GM18498 (cell line): ENCODE data around the gene FGD4.

Source experiments
- ATAC-seq: cut with Tn5 transposase; IDR thresholded peaks from one replicate; pipeline ENCODE4 v1.9.1; 2021; ENCODE audit warnings: mild to moderate bottlenecking, moderate library complexity; ENCODE audit not compliant: unreplicated experiment

Gene FGD4

DNA sequence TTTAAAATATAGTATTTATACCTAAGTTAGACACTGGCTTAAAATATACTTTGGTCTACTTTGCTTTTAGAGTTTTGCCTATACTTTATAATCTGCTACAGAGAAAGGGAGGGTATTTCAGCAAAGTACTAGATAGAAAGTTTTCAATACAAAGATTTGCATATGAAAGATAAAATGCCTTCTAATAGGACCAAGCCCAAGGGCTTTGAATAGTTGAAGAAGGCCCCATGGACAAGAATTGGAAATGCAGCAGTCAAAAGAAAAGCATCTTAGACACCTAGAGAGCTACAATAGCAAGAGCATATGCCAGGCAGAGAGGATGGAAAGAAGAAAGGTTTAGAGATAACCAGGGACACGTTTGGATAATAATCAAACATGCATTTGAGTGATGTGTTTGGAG, 196.7 kb downstream of the FGD4 start:
- no peak for ATAC-seq

DNA sequence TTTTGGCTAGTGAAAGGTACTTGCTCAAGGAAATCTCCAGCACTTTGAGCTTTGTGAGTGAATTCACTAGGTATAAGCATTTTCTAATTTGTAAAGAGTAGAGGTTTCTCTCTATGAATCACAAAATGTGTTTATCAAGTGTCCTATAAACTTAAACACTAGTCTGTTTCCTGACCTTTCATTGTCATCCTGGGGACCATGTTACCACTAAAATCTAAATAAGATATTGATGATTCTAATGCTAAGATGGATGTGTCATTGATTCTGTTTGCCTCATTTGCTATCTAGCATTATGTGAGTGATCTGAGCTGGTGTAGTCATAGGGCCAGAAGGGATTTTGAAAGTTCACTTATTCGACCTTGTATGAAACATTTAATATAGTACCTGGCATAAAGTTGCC, 199.3 kb downstream of the FGD4 start:
- ATAC-seq, result no peak

DNA sequence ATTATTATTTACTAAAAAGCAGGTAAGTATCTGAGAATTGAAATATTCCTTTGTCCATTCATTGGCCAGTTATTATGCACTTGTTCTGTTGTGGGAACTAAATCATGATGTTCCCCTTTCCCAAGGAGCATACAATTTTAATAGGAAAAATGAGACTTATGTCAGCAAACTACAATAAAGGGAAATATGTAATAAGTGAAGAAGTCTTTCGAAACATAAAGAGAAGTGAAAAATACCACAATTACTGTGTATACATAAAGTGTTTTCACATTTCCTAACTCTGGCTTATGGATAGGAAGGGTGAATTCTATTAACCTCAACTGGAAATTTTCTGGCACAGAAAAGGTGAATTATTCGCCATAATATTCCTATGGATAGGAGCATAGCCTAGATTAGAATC, 201.3 kb downstream of the FGD4 start:
- ATAC-seq, result no peak

DNA sequence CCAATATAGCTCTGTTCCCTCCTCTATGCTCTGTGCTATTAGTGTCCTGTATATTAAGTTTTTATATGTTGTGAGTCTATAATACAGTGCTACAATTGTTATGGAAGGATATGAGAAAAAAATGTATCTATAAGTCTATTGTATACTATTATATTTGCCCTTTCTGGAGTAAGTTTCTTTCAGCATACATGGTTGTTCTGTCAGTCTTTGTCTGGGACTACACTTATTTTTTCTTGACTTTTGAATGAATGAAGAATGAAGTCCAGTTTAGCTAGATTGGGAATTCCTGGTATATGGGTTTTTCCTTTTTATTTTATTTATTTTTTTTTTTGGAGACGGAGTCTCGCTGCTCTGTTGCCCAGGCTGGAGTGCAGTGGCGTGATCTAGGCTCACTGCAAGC, 203.7 kb downstream of the FGD4 start:
- ATAC-seq, result no peak

DNA sequence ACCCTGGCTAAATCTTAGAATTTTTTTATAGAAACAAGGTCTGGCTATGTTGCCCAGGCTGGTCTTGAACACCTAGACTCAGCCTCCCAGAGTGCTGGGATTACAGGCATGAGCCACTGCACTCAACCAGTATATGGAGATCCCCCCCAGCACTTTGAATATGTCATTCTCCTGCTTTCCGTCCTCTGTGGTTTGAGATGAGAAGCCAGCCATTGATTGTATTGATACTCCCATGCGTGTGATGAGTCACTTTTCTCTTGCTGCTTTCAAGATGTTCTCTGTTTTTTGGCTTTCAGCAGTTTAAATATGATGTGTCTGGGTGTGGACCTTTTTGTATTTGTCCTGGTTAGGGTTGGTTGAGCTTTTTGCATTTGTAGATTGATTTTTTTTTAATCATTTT, 204.5 kb downstream of the FGD4 start:
- peak; percentile 89 for ATAC-seq

DNA sequence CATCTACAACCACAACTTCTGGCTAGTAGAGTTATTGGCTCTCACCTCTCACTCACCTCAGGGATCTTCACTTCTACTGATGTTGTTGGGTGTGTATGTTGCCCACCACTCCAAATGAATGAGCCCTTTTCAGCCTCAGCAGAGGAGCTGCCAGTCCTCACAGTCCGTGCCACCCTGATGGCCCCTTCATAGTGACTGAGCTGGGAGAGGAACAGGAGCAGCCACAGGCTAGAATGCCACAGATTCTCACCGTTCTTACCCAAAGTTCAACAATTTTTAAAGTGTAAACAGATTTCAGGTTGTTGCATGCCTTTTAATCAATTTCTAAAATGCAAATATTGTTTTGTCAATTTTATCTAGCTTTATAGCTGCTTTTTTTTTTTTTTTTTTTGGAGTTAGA, 205.2 kb downstream of the FGD4 start:
- ATAC-seq, result no peak

DNA sequence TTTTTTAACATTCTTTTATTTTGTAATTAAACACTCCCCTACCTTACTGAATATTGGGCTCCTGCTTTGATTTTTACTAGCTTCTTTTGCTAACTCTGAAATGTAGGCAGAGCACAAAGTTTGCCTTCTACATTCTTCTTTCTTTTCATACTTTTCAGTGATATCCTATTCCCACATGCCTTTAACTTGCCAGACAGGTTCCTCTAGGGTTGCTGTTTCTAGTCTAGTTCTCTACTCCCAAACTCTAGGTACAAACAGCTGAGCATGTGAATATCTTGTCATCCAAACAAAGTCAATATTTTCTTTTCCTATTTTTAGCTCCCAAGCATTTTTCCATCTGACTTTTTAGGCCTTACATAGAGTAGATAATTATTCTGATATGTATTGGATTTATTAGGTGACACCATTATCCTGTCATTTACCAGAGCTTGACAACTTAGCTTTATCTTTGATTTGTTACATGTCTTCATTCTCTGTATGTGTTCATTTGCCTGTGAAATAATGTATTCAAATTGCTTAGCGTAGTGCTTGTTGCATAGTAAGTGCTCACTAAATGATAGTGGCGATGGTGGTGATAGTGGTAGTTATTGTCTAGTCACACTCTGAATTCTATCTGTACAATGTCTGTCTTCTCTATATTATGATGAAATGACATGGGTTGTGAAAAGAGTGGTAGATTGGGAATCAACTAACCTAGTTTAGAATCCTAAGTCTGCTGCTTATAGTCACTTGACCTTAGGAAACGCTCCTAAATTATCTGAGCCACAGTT, 206.2 kb downstream of the FGD4 start:
- ATAC-seq, result no peak

DNA sequence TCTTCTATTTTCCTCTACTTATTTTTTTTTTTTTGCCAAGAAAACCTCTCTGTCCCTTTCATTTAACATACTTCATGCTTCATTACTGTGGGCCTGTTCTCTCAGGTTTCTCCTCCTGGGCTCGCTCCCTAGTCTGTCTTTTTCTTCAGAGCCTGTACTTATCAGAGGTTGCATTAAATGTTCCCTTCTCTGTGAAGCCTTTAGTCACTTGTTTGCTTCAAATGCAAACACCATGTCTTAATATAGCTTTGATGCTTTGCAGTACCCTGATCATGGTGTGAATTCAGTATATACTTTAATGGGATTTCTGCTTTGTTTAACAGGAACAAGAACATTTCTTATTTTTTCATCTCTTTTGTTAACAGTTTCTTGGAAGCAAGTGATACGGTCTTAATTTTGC, 207.1 kb downstream of the FGD4 start:
- no peak for ATAC-seq

DNA sequence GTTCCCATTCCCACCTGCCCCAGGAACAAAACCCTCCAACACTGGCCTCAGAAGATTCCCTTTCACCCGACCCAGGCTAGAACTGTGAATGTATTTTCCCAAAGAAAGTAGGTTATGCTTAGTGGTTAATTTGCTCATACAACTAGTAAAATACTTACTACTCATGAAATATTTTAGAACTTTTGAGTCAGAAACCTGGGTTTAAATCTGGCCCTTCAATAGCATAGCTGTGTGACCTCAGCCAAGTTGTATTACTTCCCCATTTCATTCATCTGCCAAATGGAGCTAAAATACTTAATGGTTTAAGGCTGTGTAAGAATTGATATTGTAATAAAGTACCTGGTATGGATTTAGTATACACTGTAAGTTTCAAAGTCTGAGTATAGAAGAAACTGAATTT, 210.6 kb downstream of the FGD4 start:
- no peak for ATAC-seq

DNA sequence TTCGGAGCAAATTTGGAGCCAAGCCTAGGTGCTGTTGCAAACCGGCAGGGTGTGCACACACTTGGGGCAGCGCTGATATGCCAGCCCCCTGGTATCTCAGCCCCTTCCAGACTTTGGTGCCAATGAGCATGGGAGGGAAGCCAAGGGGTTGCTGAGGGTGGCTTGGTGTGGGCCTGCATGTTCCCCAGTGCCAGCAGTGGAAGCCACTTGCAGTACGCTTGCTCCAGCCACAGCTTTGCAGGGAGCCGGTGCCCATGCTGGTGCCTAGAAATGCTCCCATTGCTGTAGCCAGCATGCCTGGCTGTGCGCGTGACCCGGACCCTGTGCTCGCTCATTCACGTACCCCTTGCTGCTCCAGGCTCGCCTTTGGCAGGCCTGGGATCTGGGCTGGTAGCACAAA, 212.6 kb downstream of the FGD4 start:
- ATAC-seq, result no peak

DNA sequence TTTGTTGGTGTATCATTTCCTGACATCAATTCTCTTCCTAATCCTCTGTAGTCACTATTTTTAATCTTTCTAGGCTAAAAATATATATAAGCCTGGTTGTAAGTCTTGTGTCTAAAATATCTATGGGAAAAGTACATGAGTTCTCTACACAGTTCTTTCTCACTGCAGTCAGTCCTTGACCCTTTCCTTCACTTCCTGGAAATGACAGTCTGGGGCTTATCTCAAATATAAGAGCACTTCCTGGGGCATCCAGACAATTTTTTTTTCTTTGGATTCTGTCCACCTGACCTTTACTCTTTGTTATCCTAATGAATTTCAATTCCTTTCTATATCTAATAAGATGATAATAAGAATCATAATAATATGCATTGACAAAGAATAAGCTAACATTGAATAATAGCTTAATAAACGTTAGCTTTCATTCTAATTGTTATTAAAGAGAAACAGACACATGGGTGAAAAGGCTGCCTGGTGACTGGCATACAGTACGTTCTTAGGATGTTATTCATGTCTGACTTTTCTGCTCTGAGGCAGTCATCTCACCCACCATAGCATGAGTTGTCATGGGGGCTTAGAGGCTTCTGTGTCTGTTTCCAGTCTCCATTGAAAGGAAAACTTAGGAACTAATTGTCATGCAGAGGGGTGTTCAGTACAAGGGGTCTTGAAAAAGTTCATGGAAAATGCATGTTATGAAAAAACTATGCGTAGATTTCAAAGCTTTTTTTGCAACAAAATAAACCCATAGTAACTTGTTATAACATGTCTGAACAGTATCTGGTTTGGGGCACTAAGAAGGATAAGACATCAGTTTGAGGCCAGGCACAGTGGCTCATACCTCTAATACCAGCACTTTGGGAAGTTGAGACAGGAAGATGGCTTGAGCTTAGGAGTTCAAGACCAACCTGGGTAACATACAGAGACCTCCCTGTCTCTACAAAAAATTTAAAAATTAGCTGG, 213.6 kb downstream of the FGD4 start:
- no peak for ATAC-seq

DNA sequence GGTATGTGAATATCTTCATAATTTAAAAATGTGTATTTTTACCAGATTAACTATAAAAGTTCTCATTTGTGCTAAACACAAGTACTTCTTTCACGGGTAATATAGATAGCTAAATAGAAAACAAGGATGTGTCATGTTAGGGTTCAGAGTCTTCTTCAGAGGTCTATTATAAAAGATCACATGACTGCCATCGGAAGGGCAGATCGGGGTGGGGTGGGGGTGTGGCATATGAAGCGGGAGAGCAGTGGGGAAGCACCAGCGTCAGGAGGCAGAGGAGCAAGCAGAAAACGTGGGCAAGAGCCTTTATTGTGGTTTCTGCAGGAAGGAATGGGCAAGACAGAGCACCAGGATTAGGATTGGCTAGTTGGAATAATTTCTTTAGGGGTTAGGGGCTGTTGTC, 216.1 kb downstream of the FGD4 start:
- no peak for ATAC-seq

DNA sequence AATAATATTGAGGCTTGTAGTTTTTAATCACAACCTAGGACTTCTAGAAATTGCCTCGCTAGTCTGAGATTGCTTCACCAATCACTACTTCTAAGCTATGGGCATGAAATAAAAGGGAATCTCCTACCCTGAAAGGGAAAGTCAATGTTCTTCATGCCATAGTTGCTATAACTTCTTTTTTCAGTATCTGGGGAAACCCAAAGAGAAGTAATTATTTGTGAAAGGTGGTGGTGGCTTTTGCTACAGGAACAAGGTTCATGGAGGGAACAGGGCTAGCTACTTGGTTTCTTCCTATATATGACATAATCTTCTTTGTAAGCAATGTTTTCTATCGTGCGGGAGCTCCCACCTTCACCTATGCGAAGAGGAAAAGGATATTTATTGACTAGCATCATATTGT, 218.2 kb downstream of the FGD4 start:
- ATAC-seq, result no peak

DNA sequence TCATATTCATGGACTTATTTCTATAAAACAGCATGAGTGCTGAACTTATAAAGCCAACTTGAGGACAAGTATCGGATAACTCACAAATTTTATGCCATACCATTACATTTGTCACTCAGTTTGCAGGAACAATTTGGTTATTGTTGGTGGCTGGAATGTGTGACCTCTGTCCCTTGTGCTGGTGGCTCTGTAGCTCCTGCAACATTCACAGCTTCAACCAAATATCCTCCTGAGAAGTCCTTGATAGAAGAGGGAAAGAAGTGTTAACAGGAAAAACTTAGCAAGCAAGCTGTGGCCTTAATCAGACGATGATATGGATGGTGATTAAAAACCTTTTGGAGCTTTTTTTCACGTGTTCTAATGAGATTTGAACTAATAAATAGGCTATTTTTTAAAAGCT, 218.8 kb downstream of the FGD4 start:
- no peak for ATAC-seq

DNA sequence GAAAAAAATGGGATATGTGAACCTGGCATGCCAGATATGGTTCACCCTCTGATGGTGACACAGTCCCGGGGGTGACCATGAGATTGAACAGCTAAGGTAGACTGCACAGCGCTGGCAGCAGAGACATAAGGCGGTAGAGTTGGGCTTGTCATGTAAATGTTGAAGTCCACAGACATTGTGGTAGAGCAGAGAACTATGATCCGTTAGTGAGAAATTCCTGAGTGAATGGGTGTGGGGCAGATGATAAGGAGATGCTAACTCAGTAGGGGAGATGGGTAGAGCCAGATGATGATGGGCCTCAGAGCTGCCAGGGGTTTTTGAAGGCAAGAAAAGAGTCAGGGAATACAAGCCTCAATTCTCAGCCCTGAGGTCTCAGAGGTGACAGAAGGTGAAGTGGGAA, 228.6 kb downstream of the FGD4 start:
- no peak for ATAC-seq

DNA sequence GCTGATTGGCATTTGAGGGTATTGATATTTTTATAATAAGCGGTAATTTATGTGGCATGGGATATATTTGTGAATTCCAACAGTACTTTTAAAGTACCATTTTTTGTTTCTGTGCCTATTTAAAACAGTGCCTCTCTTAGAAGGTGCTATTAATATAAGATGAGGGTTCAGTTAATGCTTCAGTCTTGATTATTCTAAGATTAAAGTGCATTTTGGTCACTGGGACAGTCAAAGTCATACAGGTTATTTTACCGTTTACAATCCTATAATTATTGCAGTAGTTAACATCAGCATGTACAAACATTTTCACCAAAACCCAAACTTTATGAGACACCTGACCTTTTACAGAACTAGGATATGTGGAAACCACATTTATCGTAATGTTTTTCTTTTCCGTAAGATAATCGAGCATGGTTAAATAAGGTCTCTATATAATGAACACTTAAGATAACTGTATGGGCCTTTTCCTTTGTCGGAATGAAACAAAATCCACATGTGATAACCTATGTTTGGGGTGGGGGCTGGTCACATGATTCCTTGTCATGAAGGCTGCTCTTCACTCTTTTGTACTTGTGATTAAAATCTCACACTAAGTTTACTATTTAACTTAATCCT, 242.0 kb downstream of the FGD4 start:
- no peak for ATAC-seq

DNA sequence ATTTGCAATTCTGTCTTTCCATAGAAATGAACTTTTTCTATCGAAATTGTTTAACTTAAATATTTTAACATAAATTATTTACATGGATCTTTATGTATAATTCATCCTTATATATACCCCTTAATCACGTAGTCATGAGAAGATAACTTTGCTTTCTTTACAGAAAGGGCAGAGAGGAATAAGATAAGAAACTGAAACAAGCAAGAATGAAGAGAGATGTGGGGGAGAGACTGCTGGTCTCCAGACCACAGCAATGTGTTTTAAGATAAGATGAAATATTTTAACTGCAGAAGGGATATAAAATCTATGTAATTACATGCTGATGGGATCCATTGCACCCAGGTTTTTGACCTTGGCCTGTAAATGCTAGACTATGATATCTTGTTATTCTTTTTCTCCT, 245.1 kb downstream of the FGD4 start:
- no peak for ATAC-seq

DNA sequence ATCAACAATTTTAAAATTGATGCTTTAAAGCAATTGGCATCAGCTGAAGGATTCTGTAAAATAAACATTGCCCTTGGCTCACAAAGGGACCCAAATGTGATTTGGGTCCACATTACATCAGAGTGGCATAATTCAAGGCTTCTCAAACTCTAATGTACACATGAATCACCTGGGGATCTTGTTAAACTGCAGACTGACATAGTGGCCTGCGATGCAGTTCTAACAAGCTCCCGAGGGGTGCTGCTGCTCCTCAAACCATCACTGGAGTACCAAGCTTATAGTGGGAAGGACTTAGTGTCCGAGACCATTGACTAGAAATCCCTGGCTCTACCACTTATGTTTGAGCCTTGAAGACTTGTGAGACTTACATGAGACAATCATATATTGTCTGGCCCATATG, 247.9 kb downstream of the FGD4 start:
- ATAC-seq, result no peak

DNA sequence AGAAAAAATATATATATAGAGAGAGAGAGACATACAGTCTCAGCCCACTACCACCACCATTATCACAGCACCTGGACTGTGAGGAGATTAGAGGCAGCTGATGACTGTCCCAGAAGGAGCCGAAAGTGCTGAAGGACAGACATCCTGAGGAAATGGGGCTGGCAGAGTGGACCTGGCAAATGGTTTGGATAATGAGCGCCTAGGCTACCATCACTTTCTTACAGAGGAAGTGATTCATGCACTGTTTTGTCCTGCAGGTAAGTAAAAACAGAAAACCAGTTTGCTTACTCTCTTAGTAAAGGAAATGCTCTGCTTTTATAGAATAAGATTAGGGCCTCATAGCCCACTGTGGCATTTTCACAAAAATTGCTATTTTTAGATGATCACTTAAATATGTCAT, 251.2 kb downstream of the FGD4 start:
- no peak for ATAC-seq

DNA sequence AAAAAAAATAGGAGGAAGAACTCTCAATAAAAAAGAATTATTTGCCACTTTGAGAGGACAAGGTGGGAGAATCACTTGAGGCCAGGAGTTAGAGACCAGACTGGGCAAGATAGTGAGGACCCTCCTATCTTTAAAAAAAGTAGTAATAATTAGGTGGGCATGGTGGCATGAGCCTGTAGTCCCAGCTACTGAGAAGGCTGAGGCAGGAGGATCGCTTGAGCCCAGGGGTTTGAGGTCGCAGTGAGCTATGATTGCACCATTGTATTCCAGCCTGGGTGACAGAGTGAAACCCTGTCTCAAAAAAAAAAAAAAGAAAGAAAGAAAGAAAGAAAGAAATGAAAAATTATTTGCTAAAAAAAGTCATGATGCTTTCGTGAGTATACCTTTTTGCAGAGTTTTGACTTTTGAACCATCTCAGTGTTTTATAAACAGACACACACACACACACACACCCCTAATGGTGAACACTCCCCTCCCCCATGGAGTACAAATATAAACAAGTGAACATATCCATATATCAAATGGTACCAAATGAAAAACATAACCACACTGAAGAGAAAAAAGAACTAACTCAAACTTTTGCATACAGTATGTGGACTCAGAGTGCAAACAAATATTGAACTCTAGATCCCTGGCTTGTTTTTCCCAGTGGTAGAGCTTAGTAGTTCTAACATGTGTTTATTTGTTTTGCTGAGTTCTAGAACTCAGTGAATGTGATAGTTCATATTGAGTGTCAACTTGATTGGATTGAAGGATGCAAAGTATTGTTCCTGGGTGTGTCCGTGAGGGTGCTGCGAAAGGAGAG, 252.0 kb downstream of the FGD4 start:
- ATAC-seq, result no peak

DNA sequence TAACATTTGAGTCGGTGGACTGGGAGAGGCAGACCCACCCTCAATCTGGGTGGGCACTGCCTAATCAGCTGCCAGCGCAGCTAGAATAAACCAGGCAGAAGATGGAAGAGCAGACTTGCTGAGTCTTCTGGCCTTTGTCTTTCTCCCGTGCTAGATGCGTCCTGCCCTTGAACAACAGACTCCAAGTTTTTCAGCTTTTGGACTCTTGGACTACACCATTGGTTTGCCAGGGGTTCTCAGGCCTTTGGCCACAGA, 252.5 kb downstream of the FGD4 start:
- no peak for ATAC-seq
